GM21576 (cell line): ENCODE data around the gene FGF14.

Source experiments
- ATAC-seq: cut with Tn5 transposase; IDR thresholded peaks from one replicate; pipeline ENCODE4 v1.9.1; 2021; ENCODE audit warnings: mild to moderate bottlenecking, moderate library complexity; ENCODE audit not compliant: unreplicated experiment

Gene FGF14

GRCh38 chr13:102260256-102260655 lies 141.6 kb downstream of the FGF14 start:
- ATAC-seq: no peak

GRCh38 chr13:102255409-102255808 lies 146.4 kb downstream of the FGF14 start:
- no peak for ATAC-seq

- ATAC-seq: no peak
Observed at GRCh38 chr13:102251817-102252216, 150.0 kb downstream of the FGF14 start.

GRCh38 chr13:102250448-102250847 lies 151.4 kb downstream of the FGF14 start:
- no peak for ATAC-seq

- no peak for ATAC-seq
Observed at GRCh38 chr13:102244607-102245227, 157.1 kb downstream of the FGF14 start.

- ATAC-seq: no peak
Observed at GRCh38 chr13:102240110-102240509, 161.7 kb downstream of the FGF14 start.

GRCh38 chr13:102237230-102237629 lies 164.6 kb downstream of the FGF14 start:
- no peak for ATAC-seq

- ATAC-seq: no peak
Observed at GRCh38 chr13:102236830-102237229, 165.0 kb downstream of the FGF14 start.

GRCh38 chr13:102236341-102236740 lies 165.5 kb downstream of the FGF14 start:
- no peak for ATAC-seq

GRCh38 chr13:102235689-102236088 lies 166.2 kb downstream of the FGF14 start:
- ATAC-seq: no peak

- no peak for ATAC-seq
Observed at GRCh38 chr13:102234618-102235017, 167.2 kb downstream of the FGF14 start.

- ATAC-seq: no peak
Observed at GRCh38 chr13:102233566-102234208, 168.2 kb downstream of the FGF14 start.

- no peak for ATAC-seq
Observed at GRCh38 chr13:102231479-102231878, 170.4 kb downstream of the FGF14 start.

- ATAC-seq: no peak
Observed at GRCh38 chr13:102227741-102228140, 174.1 kb downstream of the FGF14 start.

- no peak for ATAC-seq
Observed at GRCh38 chr13:102226591-102226990, 175.3 kb downstream of the FGF14 start.

GRCh38 chr13:102225892-102226291 lies 176.0 kb downstream of the FGF14 start:
- ATAC-seq: no peak

- no peak for ATAC-seq
Observed at GRCh38 chr13:102220681-102221228, 181.1 kb downstream of the FGF14 start.

GRCh38 chr13:102214956-102215355 lies 186.9 kb downstream of the FGF14 start:
- no peak for ATAC-seq

- ATAC-seq: no peak
Observed at GRCh38 chr13:102212729-102213128, 189.1 kb downstream of the FGF14 start.

GRCh38 chr13:102208347-102208746 lies 193.5 kb downstream of the FGF14 start:
- no peak for ATAC-seq

GRCh38 chr13:102207680-102208342 lies 194.0 kb downstream of the FGF14 start:
- ATAC-seq: no peak

GRCh38 chr13:102203718-102204117 lies 198.1 kb downstream of the FGF14 start:
- no peak for ATAC-seq
